MCF 10A (cell line): Measurements from ENCODE around the gene RAD51AP2. TPM values are rescaled to one million over a fixed set of nuclear protein-coding genes. Genes with fewer than 3 reads are reported as not detected.
A peak's percentile ranks its signal among the peaks of the same experiment; 100 is the strongest.

Source experiments
- BruUV-seq: library from RNA; stranded (reverse); fragments of 400-500 nt; replicated peaks from 2 replicates; lab custom pipeline; 2021; lab: Mats Ljungman, UMichigan
- CTCF ChIA-PET: fragments of 300-600 bp; sonication (Branson Sonifier 250); formaldehyde crosslinking; extraction: SDS; loops from one replicate; lab custom pipeline; 2021; ENCODE audit warnings: antibody characterized with exemption, inconsistent platforms; lab: Yijun Ruan, JAX
- POLR2A ChIA-PET: fragments of 300-600, 350-650 bp; sonication (Branson Sonifier 250); formaldehyde crosslinking; extraction: SDS; loops from one replicate; lab custom pipeline; 2020; ENCODE audit warnings: antibody characterized with exemption, inconsistent platforms; lab: Yijun Ruan, JAX
- DNase-seq: peaks from one replicate; pipeline ENCODE4 v3.0.0-alpha.2; 2018; ENCODE audit not compliant: unreplicated experiment
- H3K27ac Mint-ChIP-seq: one replicate; pipeline ENCODE4 v1.8.0; 2022; ENCODE audit warnings: mild to moderate bottlenecking, low read depth, mixed read lengths; ENCODE audit not compliant: unreplicated experiment
- H3K27me3 Mint-ChIP-seq: one replicate; pipeline ENCODE4 v1.8.0; 2022; ENCODE audit warnings: mixed read lengths; ENCODE audit not compliant: insufficient read depth, unreplicated experiment
- H3K36me3 Mint-ChIP-seq: one replicate; pipeline ENCODE4 v1.8.0; 2022; ENCODE audit warnings: mild to moderate bottlenecking, moderate library complexity, mixed read lengths; ENCODE audit not compliant: insufficient read depth, unreplicated experiment
- H3K4me1 Mint-ChIP-seq: one replicate; pipeline ENCODE4 v1.8.0; 2022; ENCODE audit warnings: mixed read lengths; ENCODE audit not compliant: insufficient read depth, unreplicated experiment
- H3K4me3 Mint-ChIP-seq: one replicate; pipeline ENCODE4 v1.8.0; 2022; ENCODE audit warnings: mild to moderate bottlenecking, moderate library complexity, mixed read lengths; ENCODE audit not compliant: unreplicated experiment
- H3K9me3 Mint-ChIP-seq: one replicate; pipeline ENCODE4 v1.8.0; 2022; ENCODE audit warnings: mixed read lengths; ENCODE audit not compliant: unreplicated experiment
- intact Hi-C: fragments of 100-400 bp; cut with micrococcal nuclease; formaldehyde crosslinking; loops from 2 replicates; pipeline ENCODE4 v1.14.1; 2022
- total RNA-seq: library from RNA; stranded (reverse); gene quantifications from 2 replicates; pipeline ENCODE4 v1.2.3, GENCODE V29; 2022
- TF ChIP-seq, protein P1 (sequence below): fragments of 200-600 bp; IDR thresholded peaks from one replicate; pipeline ENCODE4 v1.8.0; 2022; ENCODE audit warnings: antibody characterized with exemption, mild to moderate bottlenecking; ENCODE audit not compliant: unreplicated experiment

Gene RAD51AP2
- total RNA-seq, 1 experiment from 2014 or later: 0.14 TPM

DNA sequence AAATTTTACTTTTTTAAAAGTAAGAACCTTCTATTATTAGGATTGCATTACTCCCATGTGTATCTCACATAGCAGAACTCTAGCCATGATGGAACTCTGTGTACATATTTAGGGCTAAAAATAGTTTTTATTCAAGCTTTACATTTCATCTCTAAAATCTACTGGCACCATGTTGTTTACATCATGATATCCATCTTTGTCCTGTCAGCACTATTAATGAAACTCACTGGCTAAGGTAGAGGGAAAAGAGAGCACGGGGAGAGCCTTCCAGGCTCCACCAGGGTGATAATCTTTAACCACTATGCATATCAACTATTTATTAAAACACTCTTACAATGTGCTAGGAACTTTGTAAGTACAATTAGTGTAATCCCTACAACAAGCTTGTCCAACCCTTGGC lies 34.7 kb downstream of the RAD51AP2 start:
- no TSS peak for BruUV-seq
- Mint-ChIP-seq H3K36me3 (no peaks in the 10 kb centered on the region), H3K27me3 (no peaks in the 10 kb centered on the region), H3K27ac (no peak overlapping the region), H3K9me3 (no peaks in the 10 kb centered on the region), H3K4me1 (peaks cover 6% of the 10 kb centered on the region), H3K4me3 (no peak overlapping the region)
- intact Hi-C loops: no loop called here
- DNase-seq: no peak
- TF ChIP-seq, protein P1, sequence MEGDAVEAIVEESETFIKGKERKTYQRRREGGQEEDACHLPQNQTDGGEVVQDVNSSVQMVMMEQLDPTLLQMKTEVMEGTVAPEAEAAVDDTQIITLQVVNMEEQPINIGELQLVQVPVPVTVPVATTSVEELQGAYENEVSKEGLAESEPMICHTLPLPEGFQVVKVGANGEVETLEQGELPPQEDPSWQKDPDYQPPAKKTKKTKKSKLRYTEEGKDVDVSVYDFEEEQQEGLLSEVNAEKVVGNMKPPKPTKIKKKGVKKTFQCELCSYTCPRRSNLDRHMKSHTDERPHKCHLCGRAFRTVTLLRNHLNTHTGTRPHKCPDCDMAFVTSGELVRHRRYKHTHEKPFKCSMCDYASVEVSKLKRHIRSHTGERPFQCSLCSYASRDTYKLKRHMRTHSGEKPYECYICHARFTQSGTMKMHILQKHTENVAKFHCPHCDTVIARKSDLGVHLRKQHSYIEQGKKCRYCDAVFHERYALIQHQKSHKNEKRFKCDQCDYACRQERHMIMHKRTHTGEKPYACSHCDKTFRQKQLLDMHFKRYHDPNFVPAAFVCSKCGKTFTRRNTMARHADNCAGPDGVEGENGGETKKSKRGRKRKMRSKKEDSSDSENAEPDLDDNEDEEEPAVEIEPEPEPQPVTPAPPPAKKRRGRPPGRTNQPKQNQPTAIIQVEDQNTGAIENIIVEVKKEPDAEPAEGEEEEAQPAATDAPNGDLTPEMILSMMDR: no peak
- CTCF ChIA-PET: interaction anchor here (0.5 to 1.4 kb wide), 4 partner anchors 13 to 874 kb away, joined by 3 to 5 read pairs (median 4); no protein-coding TSS in a partner anchor
- POLR2A ChIA-PET: interaction anchor here (0.6 kb wide), 1 partner anchor 15 kb away, joined by 3 read pairs; no protein-coding TSS in a partner anchor

DNA sequence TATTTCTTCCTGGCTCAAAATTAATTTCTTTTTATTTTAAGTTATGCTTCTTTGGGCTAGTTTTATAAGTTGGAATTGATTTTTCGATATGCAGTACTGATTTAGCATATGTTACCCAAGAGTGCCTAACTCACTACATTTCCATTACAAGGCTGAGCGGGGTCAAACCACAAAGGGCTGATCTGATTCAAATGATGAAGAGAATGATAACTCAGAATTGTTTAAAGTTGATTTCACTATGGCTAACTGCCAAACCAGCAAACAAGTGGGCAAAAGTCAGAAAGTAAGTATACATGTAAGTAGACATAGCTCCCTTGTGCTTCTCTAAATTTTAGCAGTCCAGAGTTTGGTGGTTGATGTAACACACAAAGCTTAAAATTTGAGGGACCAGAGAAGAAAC lies 35.6 kb downstream of the RAD51AP2 start:
- POLR2A ChIA-PET: no interaction called here

DNA sequence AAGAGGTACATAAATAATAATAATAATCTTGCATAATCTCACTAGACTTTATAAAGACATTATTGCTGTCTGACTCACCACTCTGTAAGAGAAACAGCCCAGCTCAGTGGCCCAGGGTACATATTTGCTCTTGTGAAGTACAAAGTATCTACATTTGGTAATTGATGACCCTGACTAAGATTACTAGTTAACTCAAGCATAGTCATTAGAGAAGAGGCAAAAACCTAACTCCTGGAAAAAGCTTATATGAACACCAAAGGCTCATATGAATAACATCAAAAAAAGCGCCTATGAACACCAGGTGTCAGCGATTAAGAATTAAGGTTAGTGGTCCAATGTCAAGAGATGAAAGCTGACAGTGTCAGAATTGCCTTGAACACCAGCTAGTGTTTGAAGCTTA lies 38.4 kb downstream of the RAD51AP2 start:
- ChIA-PET POLR2A (no interaction called here), CTCF (interaction anchor here (0.6 to 1.1 kb wide), 2 partner anchors 15 to 58 kb away, joined by 3 read pairs; no protein-coding TSS in a partner anchor)
- no peaks in the 10 kb centered on the region for H3K36me3 Mint-ChIP-seq
- no TSS peak for BruUV-seq
- no peaks in the 10 kb centered on the region for H3K27me3 Mint-ChIP-seq
- TF ChIP-seq, protein P1: no peak
- peaks cover 17% of the 10 kb centered on the region for H3K4me1 Mint-ChIP-seq
- peak; percentile 23 for DNase-seq
- intact Hi-C loops: loop anchor here (10.0 kb wide), 3 partner anchors 95 to 375 kb away; no protein-coding TSS in a partner anchor
- no peak overlapping the region for H3K27ac Mint-ChIP-seq
- H3K9me3 Mint-ChIP-seq: no peaks in the 10 kb centered on the region
- no peak overlapping the region for H3K4me3 Mint-ChIP-seq

More for the DNA sequence above, 35.6 kb downstream of the RAD51AP2 start:
- H3K27ac Mint-ChIP-seq: no peak overlapping the region
- CTCF ChIA-PET: interaction anchor here (0.5 to 0.7 kb wide), 2 partner anchors 12 to 178 kb away, joined by 3 to 5 read pairs; no protein-coding TSS in a partner anchor
- no peaks in the 10 kb centered on the region for H3K36me3 Mint-ChIP-seq
- BruUV-seq: no TSS peak
- H3K4me3 Mint-ChIP-seq: no peak overlapping the region
- no peaks in the 10 kb centered on the region for H3K9me3 Mint-ChIP-seq
- intact Hi-C loops: no loop called here
- peaks cover 6% of the 10 kb centered on the region for H3K4me1 Mint-ChIP-seq
- DNase-seq: no peak
- H3K27me3 Mint-ChIP-seq: no peaks in the 10 kb centered on the region
- TF ChIP-seq, protein P1: no peak

DNA sequence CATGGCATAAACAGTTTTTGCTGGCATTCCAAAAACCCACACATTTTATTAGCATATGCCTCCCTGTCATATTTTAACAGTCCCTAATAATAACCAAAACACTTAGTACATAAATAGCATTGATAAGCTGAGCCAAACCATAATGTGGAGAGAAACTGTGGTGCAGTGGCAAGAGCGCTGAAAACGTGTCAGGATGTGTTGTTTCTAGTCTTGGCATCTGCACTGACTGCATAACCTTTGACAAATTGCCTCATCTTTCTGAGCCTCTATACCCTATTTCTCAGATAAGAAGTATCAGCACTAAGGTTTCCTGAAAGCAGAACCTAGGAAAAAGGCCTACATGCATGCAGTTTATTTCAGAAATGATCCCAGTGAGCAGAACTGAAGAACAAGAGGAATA lies 41.4 kb downstream of the RAD51AP2 start:
- TF ChIP-seq, protein P1: no peak
- CTCF ChIA-PET: interaction anchor here (1.3 kb wide), 1 partner anchor 48 kb away, joined by 4 read pairs; no protein-coding TSS in a partner anchor
- Mint-ChIP-seq H3K9me3 (no peaks in the 10 kb centered on the region), H3K36me3 (no peaks in the 10 kb centered on the region), H3K4me1 (peaks cover 17% of the 10 kb centered on the region), H3K4me3 (no peak overlapping the region), H3K27ac (no peak overlapping the region), H3K27me3 (no peaks in the 10 kb centered on the region)
- no TSS peak for BruUV-seq
- intact Hi-C loops: loop anchor here (10.0 kb wide), 3 partner anchors 98 to 378 kb away; no protein-coding TSS in a partner anchor
- DNase-seq: peak; percentile 13
- POLR2A ChIA-PET: interaction anchor here (1.3 kb wide), 1 partner anchor 47 kb away, joined by 3 read pairs; no protein-coding TSS in a partner anchor
